NCI-H82 treated with DMSO at 0.1 percent for 48 hours (cell line): ENCODE data around the gene APOBEC3B.
"Not testable (repeated sequence)": the region's sequence is repeated elsewhere in the genome, so short reads cannot be mapped to it uniquely, and the experiment has no call there.

Source experiments
- DNase-seq: peaks from one replicate; lab custom pipeline; 2025; ENCODE audit not compliant: unreplicated experiment; lab: John Stamatoyannopoulos, UW

The APOBEC3B gene

DNA sequence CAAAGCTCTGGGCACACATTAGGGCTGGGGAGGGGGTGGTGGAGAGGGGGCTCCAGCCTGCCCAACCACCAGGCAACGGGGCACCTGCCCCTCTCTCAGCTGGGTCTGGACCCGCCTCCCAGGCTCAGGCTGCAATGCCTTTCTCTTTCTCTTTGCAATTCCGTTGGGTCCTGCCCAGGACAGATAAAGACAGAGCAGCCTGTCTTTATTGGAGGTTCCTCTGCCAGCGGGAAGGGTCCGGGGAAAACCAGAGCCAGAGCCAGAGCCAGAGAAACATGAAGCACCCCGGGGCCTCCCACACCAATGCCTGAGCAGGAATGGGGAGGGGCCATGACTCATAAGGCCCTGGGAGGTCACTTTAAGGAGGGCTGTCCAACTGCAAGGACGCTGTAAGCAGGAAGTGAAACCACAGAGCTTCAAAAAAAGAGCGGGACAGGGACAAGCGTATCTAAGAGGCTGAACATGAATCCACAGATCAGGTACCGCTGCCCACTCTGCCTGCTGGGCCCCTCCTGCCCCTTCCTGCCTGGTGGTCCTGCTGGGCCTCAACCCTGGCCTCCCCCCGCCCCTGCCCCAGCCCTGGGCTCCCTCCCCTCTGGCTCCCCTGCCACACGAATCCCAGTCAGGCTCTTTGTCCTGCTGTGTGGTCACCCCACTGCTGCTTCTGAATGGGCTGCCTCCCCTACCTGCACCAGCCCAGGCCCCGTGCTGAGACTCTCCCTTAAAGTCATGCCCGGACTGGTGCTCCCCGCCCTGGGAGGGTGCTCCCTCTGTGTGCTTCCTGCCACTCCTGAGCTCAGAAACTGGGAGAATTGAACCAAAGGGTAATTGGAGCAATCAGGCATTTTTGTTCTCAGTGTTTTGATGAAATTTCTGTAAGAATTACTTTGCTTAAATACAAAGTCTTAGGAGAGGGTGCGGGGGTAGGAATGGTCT, at the start of gene APOBEC3B:
TSS of gene APOBEC3B (plus strand) at position 356 of the 936 bp plus-strand sequence. CDS start at position 463, 107 bp downstream.
- no peak for DNase-seq

GRCh38 chr22:38935023-38935422, 47.1 kb upstream of the APOBEC3B start:
- DNase-seq: no peak

DNA sequence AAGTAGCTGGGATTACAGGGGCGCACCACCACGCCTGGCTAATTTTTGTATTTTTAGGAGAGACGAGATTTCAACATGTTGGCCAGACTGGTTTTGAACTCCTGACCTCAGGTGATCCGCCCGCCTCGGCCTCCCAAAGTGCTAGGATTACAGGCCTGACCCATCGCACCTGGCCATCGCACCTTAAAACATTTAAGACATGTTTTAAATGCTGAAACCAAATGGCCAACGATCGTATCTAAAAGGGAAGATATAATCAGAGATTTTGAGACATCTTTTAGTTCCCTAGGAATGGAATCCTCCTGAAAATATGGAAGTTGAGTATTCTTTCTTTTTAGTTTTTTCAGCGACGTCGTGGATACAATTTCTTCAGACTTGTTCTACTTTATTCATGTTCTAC, 46.5 kb upstream of the APOBEC3B start:
- DNase-seq: no peak

DNA sequence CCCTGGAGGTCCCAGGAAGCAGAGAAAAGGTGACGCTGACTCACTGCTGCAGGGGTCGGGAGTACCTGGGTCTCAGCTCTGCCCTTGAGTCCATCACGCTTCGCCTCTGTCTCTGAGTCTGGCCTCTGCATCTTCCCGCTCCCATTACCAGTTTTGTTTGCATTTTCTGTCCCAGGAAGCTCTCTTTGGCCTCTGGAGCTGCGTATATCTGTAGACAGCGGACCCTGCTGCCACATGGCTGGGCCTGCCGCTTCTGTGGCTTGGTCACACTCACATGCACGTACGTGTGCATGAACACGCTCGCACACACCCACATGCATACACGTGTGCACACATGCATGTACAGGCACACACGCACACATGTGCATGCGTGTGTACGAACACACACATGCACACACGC, 45.6 kb upstream of the APOBEC3B start:
- DNase-seq: no peak

DNA sequence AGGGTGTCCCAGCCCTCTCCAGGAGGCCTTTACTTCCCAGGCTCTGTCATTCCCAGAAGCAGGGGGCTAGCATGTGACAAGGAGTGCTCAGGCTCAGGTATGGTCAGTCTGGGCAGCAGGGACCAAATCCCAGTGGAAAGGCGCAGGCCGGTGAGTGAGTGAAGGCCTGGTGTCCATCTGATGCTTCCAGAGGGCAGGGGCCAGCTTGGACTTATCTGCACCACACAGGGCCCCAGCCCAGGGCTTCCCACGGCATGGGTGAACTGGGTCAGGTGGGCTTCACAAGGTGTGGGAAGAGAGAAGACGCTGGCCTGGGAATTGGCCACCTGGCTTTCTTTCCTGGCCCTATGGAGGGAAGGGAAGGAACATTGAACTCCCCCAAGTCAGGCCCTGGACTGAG, 45.1 kb upstream of the APOBEC3B start:
- no peak for DNase-seq

- no peak for DNase-seq
These were observed 44.6 kb upstream of the APOBEC3B start for GRCh38 chr22:38937541-38937940.

DNA sequence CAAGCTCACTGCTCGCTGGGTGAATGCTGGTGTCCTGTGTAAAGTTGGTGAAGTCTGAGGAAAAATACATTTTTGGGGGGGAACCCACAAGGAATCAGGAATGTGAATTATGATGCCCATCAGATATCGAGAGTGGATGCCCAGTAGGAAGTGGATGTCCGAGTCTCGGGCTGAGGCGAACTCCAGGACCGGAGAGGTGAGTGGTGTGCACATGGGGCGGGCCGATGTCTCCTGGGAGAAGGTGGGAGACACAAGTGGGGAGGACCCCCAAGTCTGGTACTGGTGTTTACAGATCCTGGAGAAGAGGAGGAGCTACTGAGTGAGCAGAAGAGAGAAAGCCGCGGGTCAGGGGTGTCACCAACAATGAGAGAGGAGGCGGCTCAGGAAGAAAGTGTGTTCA, 43.9 kb upstream of the APOBEC3B start:
- DNase-seq: no peak

DNA sequence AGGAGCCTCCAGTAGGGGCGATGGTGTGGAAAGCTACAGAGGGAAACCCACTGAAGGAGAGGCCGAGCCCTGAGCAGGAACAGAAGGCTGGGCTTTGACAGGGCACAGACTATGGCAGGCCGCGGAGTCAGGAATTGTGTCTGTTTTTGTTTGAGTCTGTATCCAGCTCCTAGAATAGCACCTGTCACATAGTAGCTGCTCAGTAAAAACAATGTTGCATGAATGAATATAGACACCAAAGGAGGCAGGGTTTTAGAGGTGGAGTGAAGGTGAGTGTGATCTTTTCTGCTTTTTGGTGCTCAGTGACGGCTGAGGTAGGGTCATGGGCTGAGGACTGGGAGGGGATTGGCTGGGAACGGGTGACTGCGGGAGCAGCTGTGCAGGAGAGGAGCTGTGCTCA, 43.2 kb upstream of the APOBEC3B start:
- DNase-seq: no peak

- no peak for DNase-seq
These were observed 41.2 kb upstream of the APOBEC3B start for GRCh38 chr22:38940811-38941384.

- DNase-seq: no peak
These were observed 40.6 kb upstream of the APOBEC3B start for GRCh38 chr22:38941488-38941987.

- no peak for DNase-seq
These were observed 39.4 kb upstream of the APOBEC3B start for GRCh38 chr22:38942702-38943101.

- DNase-seq: no peak
These were observed 38.9 kb upstream of the APOBEC3B start for GRCh38 chr22:38943201-38943600.

DNA sequence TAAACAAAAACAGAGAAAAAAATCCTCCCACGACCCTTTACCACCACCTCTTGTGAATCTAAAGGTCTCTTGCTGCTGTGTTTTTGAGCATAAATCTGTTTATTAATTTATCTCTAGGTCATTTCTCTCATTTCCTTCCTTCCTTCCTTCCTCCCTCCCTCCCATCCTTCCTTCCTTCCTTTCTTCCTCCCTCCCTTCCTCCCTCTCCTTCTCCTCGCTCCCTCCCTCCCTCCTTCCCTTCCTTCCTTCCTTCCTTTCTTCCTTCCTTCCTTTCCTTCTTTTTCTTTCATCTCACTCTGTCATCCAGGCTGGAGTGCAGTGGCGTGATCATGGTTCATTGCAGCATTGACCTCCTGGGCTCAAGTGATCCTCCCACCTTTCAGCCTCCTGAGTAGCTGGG, 38.3 kb upstream of the APOBEC3B start:
- DNase-seq: no peak

GRCh38 chr22:38944653-38945052, 37.5 kb upstream of the APOBEC3B start:
- no peak for DNase-seq

DNA sequence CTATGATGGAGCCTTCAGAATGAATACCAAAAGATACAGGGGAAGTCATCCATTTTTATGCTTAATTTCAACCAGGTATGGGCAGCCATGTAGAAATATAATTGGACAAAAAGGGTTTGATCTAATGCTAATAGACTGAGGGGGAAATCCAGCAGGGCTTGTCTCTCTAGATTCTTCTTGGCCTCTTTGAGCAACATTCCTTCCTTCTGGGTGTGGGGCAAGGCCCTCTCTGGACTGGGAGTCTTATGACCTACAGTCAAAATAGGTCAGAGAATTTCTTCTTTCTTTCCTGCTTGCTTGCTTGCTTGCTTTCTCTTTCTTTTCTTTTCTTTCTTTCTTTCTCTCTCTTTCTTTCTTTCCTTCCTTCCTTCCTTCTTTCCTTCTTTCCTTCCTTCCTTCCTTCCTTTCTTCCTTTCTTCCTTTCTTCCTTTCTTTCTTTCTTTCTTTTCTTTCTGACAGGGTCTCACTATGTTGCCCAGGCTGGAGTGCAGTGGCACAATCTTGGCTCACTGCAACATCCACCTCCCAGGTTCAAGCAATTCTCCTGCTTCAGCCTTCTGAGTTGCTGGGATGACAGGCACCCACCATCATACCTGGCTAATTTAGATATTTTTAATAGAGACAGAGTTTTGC, 36.3 kb upstream of the APOBEC3B start:
- not testable (repeated sequence) for DNase-seq

DNA sequence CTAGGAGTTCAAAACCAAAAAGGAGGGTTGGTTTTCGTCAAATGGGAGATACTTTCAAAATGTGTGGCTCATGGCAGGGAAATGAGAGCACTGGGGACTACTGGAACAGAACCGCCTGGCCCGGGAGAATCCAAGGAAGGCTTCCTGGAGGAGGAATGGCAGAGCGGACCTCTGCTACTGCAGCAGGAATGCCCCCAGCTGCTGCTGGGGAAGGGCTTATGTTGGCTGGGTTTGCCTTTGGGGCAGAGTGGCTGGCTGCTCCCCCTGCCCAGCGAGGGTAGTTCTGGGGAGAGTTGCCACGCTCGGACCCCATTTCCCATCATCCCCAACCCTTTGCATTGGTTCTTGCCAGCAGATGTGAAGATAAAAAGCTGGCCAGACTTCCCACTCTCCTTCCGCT, 35.4 kb upstream of the APOBEC3B start:
- DNase-seq: no peak

DNA sequence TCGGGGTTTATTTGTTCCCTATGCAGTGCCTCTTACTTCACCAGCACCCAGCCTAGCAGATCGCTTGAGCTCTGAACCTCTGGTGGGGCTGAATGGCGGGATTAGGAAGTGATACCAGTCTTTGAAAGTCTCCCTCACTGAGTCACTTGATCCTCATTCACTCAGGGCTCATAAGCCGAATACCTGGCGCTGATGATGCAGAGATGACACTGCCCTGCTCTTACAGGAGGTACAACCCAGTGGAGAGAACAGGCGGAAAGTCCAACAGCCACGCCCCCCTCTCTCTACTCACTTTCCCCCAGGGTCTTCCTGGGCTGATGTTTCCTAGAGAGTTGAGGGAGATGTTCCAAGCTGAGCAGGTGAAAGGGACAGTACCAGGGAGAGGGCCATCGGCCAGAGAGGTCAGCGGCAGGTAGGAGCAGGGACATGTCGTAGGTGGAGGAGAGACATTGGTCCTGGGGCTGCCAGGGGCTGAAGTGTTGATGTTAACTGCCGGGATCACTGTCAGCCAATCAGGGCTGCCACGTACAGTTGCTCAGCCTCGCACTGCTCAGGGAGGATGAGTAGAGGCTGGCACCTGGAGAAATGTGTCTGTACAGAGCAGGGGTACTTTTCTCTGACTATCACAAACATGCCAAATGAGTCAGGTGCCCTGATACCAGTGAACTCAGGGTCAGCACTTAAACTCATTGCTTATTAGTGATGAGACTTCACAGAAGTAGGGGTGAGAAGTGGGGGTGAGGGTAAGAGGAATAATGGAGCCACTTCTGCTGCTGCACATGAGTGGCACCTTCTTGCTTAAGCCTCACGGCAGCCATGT, 34.6 kb upstream of the APOBEC3B start:
- no peak for DNase-seq

- DNase-seq: no peak
These were observed 33.8 kb upstream of the APOBEC3B start for GRCh38 chr22:38948181-38948940.

DNA sequence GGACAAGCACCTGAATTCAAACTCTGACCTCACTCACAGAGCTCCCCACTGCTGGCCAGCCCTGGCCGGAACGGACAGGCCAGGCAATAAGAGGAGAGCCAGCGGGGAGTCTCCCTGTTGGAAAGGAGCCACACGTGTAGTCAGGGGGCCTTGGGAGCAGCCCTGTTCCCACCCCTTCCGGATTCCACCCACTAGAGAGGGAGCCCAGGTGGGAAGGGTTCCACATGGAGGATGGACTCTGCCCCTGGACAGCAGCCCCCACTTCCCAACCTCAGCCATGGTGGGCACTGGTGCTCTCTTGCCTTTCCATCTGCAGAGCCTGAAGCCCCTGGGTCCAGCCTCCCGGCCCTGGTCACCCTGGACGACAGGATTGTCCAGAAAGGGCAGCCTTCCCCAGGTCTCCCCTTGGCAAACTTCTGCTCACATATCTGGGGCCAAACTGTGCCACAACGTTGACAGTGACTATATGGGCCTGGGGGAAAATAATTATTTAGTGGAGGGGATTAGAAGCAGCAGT, 32.2 kb upstream of the APOBEC3B start:
- no peak for DNase-seq
